Inflammatory macrophage treated with lipopolysaccharide for 1 hour (primary cell): ENCODE results near the gene PRKN.
A peak's percentile ranks its signal among the peaks of the same experiment; 100 is the strongest.
"Not testable (repeated sequence)": the region's sequence is repeated elsewhere in the genome, so short reads cannot be mapped to it uniquely, and the experiment has no call there.

Experiments used
- DNase-seq, 2 donors: peaks; one replicate each; pipeline ENCODE4 v3.0.0-alpha.2; 2020 to 2022

Gene PRKN

GRCh38 chr6:162710419-162710818 is 17.1 kb downstream of the PRKN start:
- DNase-seq: no peak

DNA sequence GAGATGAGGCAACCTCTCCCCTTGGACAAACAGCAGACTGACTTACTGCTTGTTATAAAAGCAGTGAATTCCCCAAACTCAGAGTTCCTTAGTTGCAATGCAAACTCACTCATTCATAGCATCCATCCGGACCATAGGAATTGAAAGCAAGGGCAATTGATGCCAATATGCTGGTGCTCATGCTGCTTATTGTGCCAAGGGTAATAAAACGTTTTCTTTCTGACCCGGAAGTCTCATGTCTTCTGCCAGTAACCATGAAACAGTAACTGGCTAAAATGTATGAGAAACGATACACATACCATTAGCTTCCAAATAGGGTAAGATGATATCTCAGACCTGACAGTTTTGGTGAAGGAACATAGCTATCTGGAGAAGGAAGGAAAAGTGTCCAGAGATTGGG is 18.1 kb downstream of the PRKN start:
- no peak for DNase-seq

DNA sequence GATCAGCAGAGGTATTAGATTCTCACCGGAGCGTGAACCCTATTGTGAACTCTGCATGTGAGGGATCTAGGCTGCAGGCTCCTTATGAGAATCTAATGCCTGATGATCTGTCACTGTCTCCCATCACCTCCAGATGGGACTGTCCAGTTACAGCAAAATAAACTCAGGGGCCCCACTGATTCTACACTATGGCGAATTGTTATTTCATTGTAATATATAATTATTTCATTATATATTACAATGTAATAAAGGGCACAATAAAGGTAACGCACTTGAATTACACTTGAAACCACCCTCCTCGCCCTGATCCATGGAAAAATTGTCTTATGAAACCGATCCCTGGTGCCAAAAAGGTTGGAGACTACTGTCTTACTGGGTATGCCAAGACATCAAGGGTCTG is 18.6 kb downstream of the PRKN start:
- DNase-seq: no peak

GRCh38 chr6:162706232-162706631 is 21.3 kb downstream of the PRKN start:
- DNase-seq: peak in 1 of 2 donors; percentile 13

DNA sequence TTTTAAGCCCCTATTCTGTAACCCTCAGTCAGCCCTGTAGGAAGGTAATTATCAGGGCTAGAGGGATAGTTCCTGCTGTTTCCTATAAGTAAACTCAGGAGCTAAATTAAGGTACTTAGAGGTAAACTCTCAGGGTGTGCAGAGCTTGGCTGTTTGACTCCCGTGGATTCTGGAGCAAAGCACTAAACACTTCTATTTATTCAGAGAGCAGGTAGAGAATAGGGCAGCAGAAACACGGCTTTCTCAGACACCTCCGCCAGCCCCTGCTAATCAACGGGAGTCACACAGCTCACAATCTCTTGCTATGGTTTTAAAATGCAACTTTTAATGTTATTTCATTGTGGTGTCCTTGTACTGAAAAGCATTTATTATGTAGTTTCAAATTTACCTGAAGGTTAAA is 21.8 kb downstream of the PRKN start:
- no peak for DNase-seq

DNA sequence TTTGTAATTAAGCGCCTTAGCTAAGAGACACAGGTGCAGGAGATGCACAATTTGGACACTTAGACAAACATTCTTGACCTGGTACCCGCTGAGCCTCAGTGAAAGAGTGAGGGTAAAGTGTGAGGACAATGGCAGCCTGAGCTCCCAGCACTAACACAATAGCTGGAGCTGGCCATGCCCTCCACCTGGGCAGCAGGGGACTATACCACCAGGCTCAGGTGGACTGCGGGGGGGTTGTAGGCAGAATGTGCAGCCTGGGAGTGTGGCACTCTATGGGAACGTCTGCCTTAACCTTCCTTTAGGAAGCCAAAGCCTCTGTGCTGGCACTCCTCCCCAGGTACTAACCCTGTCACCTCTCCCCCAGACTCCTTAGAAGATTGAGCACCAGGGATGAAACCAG is 23.6 kb downstream of the PRKN start:
- DNase-seq: no peak

- no peak for DNase-seq
Measured at GRCh38 chr6:162702446-162702845, 25.1 kb downstream of the PRKN start.

DNA sequence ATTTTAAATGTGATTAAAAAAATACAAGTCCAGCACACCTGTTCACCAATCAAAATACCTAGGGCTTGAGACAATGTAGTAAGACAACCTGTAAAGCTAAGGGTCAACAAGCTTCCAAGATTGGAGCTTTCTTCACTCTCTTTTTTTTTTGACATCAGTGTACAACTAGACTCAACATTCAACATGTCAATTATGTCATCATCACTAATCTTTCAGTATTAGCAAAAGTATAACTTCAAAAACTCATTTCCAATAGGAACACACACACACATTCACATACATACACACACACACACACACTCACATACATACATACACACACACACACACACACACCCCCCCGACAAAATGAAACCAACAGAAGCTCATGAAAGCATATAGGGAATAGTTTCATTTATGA is 26.0 kb downstream of the PRKN start:
- DNase-seq: no peak

DNA sequence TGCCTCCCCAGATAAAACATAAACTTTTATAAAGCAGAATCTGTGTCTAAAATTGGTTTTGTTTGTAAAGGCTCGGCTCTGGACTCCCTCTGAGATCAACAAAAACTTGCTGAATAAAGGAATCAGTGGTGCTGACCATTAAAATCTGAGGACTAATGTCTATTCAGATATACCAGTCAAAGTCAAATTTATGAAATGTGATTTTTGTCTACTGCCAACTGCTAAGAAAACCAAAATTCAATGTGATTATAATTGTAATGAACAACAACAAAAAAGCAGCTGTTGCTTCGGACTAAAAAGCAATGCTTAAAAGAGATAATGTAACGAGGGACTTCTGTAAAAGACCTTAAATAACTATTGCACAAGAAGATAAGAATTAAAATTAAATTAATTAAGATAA is 26.6 kb downstream of the PRKN start:
- no peak for DNase-seq

- DNase-seq: no peak
Measured at GRCh38 chr6:162699961-162700360, 27.6 kb downstream of the PRKN start.

DNA sequence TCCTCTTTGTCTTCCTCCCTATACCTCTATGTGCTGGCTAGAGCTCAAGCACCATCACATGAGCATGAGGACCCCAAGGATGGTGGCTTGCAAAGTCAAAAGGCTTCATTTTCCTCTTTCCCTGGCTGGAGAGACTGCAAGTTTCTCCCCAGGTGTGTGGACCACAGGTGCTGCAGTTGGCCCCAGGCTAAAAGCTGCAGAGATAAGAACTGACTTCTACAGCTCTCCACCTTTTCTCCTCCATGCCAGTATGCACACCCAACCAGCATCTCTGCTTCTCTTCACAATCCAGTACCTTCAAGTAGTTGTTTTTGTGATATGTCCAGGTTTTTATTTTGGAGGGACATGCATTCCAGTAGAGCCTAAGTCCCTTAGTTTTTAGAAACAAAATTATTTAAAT is 29.1 kb downstream of the PRKN start:
- DNase-seq: no peak

DNA sequence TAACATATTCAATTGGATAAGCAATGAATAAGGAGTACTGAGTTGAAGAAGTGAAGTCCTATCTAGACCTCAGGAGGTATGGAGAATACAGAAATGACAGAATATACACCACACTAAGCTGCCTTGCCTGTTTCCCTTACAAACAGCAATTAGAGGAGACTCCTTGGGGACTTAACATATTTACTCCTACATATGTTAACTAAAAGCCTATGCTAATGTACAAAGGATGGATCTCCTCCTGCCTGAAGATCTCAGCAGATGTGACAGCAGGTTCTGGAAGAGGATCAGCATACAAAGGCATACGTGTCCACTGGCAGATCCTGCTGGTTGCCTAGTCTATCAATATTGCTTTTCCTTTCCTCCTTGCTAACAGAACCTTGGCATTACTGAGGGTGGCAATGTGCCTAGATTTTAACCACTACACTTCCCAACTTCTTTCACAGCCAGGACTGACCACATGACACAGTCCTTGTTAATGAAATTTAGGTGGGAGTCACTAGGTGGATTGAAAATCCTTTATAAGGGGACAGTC is 29.6 kb downstream of the PRKN start:
- no peak for DNase-seq

DNA sequence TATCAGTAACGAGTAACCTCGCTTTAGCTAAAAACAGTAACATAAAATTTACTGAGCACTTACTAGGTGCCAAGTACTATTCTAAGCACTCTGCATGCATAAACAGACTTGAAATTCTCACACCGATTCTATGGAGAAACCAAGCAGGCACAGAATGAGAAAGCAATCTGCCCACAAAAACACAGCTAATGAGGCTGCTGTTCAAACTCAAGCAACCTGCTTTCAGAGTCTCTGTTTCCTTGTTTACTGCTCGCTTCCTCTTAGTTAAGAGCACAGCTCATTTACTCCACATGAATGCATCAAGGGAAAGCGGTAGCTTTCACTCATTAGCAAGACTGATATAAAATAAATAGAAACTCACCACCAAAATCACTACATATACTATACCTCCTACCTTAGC is 37.4 kb downstream of the PRKN start:
- DNase-seq: no peak

DNA sequence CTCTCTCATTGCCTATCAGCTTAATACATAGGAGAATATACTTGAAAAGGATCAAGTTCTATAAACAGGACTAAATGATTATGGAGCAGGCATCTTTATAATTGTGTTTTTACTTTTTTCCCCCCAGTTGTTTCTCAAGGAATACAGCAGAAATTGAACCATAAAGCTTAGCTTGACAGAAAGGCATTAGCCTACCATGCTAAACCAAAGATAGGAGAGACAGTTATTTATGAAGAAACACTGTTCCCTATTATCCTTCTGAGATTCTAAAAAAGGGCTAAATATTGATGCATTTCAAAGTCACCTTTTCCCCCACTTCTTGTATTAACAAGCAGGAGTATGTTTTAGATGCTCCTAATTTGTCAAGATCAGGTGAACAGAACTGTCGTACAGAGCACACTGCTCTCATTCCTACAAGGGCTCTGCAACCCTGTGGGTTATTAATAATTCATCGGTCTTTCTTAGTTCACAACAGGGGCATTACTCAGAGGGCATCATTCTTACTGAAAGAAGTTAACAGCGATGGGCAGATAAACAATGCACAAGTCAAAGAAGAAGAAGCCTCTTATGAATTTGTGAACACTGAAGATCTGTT is 38.7 kb downstream of the PRKN start:
- DNase-seq: no peak

GRCh38 chr6:162685586-162685985 is 42.0 kb downstream of the PRKN start:
- DNase-seq: no peak

DNA sequence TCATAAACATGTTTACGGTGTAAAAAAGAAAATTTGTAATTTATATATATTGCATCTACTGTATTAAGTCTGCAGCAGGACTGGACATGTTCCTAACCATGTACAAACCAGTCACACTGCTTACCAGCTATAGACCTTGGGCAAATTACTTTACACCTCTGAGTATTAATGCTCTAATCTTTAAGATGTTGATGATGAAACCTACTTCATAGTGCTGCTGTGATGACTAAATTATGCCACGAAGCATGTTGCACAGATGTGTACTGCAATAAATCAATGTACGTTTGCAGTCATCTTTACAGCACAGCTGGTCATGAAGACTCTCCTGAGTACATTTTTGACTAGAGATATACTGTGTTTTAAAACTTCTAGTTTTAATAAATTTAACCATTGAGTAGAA is 42.6 kb downstream of the PRKN start:
- no peak for DNase-seq

DNA sequence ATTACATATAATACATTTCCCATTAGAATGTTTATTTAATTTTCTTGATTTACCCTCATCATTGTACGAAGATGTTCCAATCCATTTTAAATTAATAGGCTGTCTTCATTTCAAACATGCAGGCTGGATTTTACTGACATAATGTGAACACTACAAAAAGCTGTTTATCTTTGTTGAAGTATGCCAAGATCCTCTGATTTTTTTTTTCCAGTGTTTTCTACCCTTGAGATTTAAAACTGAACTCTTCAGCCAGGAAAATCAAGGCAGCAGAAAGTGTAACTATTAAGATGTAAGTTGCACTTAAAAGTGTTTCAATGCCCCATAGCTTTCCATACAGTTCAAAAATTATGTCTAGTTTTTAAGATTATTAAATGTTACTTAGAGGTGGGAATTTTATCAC is 43.5 kb downstream of the PRKN start:
- no peak for DNase-seq

GRCh38 chr6:162683135-162683534 is 44.4 kb downstream of the PRKN start:
- DNase-seq: no peak

- DNase-seq: peak in 1 of 2 donors; percentile 3
Measured at GRCh38 chr6:162681447-162681846, 46.1 kb downstream of the PRKN start.

DNA sequence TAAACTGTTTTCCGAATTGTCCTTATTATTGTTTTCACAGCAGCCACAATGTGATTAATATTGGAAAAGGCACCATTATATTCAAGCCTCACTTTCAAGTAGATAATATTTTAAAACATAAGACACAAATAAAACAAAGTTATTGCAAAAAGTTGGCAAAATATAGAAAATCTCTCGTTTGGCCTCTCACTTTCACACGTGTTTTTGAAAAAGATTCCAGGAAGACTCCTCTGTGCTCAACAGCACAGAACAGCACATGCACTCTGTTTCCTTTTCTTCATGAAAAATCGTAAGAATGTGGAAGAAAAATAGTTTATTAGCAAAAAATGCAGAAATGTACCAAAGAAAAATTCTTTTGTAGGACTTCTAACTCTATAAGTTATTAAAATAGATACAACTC is 46.7 kb downstream of the PRKN start:
- DNase-seq: no peak

DNA sequence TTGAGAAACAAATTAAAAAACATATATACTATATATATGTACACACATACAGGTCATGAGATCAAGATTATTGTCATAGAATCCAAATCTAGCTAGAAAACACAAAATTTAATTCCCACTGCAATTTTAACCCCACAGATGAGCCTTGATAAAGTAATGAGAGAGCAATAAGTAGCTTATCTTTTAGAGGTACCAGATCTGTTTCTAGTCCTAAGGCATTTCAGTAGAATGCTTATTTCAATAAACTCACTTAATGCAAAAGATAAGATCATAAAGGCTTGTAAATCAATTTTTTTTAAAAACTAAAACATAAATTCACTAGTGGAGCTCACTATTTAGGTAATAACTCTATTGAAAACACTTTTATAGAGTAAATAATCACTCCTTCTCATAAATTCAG is 47.2 kb downstream of the PRKN start:
- no peak for DNase-seq

- peak; percentile 29 to 58 for DNase-seq
Measured at GRCh38 chr6:162679681-162680080, 47.9 kb downstream of the PRKN start.

- not testable (repeated sequence) for DNase-seq
Measured at GRCh38 chr6:162678896-162679295, 48.7 kb downstream of the PRKN start.

GRCh38 chr6:162675503-162675902 is 52.1 kb downstream of the PRKN start:
- DNase-seq: no peak

DNA sequence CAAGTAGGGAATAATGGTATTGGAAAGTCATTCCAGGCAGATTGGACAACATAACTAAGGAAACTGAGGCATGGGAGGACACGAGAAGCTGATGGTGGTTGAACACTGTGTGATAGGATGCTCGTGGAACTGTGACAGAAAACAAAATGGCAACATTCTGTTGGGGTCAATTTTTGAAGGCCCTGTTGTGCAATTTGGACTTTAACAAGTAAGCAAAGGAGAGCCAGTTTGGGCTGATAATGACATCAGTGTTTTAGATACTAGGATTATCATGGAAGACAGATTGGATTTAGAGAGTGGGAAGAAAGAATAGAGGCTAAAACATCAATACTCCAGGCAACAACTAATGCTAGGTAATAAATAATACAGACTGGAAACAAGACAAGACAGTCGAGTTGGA is 53.1 kb downstream of the PRKN start:
- no peak for DNase-seq
